ENCODE data around the gene NBEAL2. TPM values are rescaled to one million over a fixed set of nuclear protein-coding genes. Genes with fewer than 3 reads are reported as not detected.

Gene NBEAL2
- total RNA-seq, 1 experiment from 2014 or later: 15.7 TPM

DNA sequence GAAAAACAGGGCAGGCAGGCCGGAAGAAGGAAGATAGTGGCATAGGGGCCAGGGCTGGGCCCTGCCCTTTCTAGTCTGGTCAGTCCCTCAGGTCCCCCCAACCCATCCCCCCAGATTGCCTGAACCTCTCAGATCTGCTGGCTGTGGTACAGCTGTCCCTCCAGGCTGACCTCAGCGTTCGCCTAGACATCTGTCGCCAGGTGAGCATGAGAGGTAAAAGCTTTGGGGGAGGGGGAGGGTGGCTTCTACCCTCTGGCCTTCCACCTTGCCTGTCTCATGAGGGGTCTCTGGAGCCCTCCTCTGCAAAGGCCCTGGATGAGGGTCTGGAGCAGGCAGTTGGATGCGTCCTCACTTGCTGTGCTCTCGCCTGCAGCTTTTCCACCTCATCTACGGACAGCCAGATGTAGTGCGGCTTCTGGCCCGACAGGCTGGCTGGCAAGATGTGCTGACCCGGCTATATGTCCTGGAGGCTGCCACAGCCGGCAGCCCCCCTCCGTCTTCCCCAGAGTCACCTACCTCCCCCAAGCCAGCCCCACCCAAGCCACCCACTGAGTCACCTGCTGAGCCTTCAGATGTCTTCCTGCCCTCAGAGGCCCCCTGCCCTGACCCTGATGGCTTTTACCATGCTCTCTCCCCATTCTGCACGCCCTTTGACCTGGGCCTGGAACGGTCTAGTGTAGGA, 20.2 kb downstream of the NBEAL2 start:
- intact Hi-C loops (cut with micrococcal nuclease; ENCODE audit: unreplicated experiment): loop anchor here (10.0 kb wide), 1 partner anchor 75 kb away; no protein-coding TSS in a partner anchor
- TF ChIP-seq EZH2 (IDR thresholded peaks at IDR 0.05; ENCODE audit: borderline replicate concordance, low read depth, low read length, poor library complexity, severe bottlenecking): no peak
- TF ChIP-seq, protein P1, sequence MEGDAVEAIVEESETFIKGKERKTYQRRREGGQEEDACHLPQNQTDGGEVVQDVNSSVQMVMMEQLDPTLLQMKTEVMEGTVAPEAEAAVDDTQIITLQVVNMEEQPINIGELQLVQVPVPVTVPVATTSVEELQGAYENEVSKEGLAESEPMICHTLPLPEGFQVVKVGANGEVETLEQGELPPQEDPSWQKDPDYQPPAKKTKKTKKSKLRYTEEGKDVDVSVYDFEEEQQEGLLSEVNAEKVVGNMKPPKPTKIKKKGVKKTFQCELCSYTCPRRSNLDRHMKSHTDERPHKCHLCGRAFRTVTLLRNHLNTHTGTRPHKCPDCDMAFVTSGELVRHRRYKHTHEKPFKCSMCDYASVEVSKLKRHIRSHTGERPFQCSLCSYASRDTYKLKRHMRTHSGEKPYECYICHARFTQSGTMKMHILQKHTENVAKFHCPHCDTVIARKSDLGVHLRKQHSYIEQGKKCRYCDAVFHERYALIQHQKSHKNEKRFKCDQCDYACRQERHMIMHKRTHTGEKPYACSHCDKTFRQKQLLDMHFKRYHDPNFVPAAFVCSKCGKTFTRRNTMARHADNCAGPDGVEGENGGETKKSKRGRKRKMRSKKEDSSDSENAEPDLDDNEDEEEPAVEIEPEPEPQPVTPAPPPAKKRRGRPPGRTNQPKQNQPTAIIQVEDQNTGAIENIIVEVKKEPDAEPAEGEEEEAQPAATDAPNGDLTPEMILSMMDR (conservative IDR thresholded peaks at IDR 0.05; ENCODE audit: low read depth, low read length): no peak
- ChIA-PET CTCF (interaction anchor here (0.8 kb wide), 1 partner anchor 18 kb away, joined by 3 read pairs; no protein-coding TSS in a partner anchor), POLR2A (ENCODE audit: low non-redundant PET) (no interaction called here)
- Histone ChIP-seq H3K4me1 (ENCODE audit: insufficient read depth, low read length, poor library complexity, severe bottlenecking) (no peaks in the 10 kb centered on the region), H3K27ac (ENCODE audit: low read depth, low read length, poor library complexity, severe bottlenecking) (no peak overlapping the region), H3K27me3 (replicated peaks; ENCODE audit: insufficient read depth, low read depth, low read length, poor library complexity) (no peaks in the 10 kb centered on the region), H3K4me3 (ENCODE audit: low read depth, low read length, poor library complexity, severe bottlenecking) (no peak overlapping the region), H3K9me3 (ENCODE audit: low read depth, low read length, poor library complexity, severe bottlenecking) (no peaks in the 10 kb centered on the region), H3K36me3 (ENCODE audit: insufficient read depth, low read length, poor library complexity, severe bottlenecking) (no peaks in the 10 kb centered on the region)
- no peak for DNase-seq (ENCODE audit: low spot score)
- no TSS peak for BruUV-seq (replicated peaks)

DNA sequence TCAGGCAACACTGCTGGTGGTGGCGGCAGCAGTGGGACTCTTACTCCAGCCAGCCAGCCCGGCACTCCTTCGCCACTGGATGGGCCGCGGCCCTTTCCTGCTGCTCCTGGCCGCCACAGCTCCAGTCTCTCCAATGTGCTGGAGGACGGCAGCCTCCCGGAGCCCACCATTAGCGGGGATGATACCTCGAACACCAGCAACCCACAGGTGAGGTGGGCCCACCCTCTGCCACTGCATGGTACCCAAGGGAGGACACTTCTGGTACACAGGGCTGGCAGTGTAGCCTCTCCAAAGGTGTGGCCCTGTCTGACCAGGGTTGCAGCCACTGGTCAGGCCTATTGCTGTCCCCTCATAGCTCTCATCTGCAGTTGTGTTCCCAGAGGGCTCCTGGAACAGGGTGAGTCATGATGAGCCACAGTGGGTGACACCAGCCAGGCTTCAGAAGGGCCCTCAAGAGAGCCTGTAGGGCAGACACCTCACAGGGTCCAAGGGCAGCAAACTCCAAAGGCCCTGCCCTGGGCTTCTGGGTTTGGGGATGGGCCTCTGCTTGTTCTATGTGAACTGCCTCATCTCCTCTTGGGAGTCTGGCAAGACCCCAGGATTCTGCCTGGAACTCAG, 20.8 kb downstream of the NBEAL2 start:
- Histone ChIP-seq H3K36me3 (ENCODE audit: insufficient read depth, low read length, poor library complexity, severe bottlenecking) (no peaks in the 10 kb centered on the region), H3K27me3 (replicated peaks; ENCODE audit: insufficient read depth, low read depth, low read length, poor library complexity) (no peaks in the 10 kb centered on the region), H3K4me1 (ENCODE audit: insufficient read depth, low read length, poor library complexity, severe bottlenecking) (no peaks in the 10 kb centered on the region), H3K27ac (ENCODE audit: low read depth, low read length, poor library complexity, severe bottlenecking) (no peak overlapping the region), H3K9me3 (ENCODE audit: low read depth, low read length, poor library complexity, severe bottlenecking) (no peaks in the 10 kb centered on the region), H3K4me3 (ENCODE audit: low read depth, low read length, poor library complexity, severe bottlenecking) (no peak overlapping the region)
- TF ChIP-seq, protein P1 (conservative IDR thresholded peaks at IDR 0.05; ENCODE audit: low read depth, low read length): no peak
- TF ChIP-seq EZH2 (IDR thresholded peaks at IDR 0.05; ENCODE audit: borderline replicate concordance, low read depth, low read length, poor library complexity, severe bottlenecking): no peak
- DNase-seq (ENCODE audit: low spot score): no peak
- intact Hi-C loops (cut with micrococcal nuclease; ENCODE audit: unreplicated experiment): no loop called here
- ChIA-PET POLR2A (ENCODE audit: low non-redundant PET) (no interaction called here), CTCF (no interaction called here)
- no TSS peak for BruUV-seq (replicated peaks)

DNA sequence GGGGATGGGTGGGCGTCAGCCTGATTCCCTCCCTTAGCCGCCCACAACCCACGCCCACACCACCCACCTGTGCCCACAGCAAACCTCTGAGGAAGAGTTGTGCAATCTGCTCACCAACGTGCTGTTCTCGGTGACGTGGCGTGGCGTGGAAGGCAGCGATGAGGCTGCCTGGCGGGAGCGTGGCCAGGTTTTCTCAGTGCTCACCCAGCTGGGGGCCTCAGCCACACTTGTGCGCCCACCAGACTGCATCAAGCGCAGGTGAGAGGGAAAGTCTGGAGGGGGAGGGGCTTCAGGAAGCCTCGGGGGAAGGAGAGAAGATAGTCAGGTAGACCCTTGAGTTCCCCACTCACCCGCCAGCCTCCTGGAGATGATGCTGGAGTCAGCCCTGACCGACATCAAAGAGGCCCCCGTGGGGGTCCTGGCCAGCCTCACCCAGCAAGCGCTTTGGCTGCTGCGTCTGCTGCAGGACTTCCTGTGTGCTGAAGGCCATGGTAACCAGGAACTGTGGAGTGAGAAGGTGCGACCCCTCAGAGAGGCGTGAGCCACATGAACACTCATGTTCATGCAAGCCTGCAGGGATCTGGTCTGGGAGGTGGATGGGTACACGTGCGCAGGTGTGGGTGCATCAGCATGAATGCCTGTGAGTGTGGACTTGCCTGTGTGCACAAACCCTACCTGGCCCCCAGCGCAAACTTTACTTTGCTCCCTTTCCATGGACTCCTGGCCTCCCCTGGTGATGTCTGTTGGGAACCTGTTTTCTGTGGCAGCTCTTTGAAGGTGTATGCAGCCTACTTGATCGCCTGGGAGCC, 21.7 kb downstream of the NBEAL2 start:
- ChIA-PET CTCF (no interaction called here), POLR2A (ENCODE audit: low non-redundant PET) (no interaction called here)
- BruUV-seq (replicated peaks): no TSS peak
- no peak for DNase-seq (ENCODE audit: low spot score)
- Histone ChIP-seq H3K4me1 (ENCODE audit: insufficient read depth, low read length, poor library complexity, severe bottlenecking) (no peaks in the 10 kb centered on the region), H3K27ac (ENCODE audit: low read depth, low read length, poor library complexity, severe bottlenecking) (no peak overlapping the region), H3K27me3 (replicated peaks; ENCODE audit: insufficient read depth, low read depth, low read length, poor library complexity) (no peaks in the 10 kb centered on the region), H3K9me3 (ENCODE audit: low read depth, low read length, poor library complexity, severe bottlenecking) (no peaks in the 10 kb centered on the region), H3K4me3 (ENCODE audit: low read depth, low read length, poor library complexity, severe bottlenecking) (no peak overlapping the region), H3K36me3 (ENCODE audit: insufficient read depth, low read length, poor library complexity, severe bottlenecking) (no peaks in the 10 kb centered on the region)
- TF ChIP-seq EZH2 (IDR thresholded peaks at IDR 0.05; ENCODE audit: borderline replicate concordance, low read depth, low read length, poor library complexity, severe bottlenecking): no peak
- TF ChIP-seq, protein P1 (conservative IDR thresholded peaks at IDR 0.05; ENCODE audit: low read depth, low read length): no peak
- intact Hi-C loops (cut with micrococcal nuclease; ENCODE audit: unreplicated experiment): no loop called here

All from A673 (cell line).